CD4-positive, alpha-beta T cell treated with Interleukin-10 for 1 hour (primary cell): ENCODE measurements around the gene ATRAID.

Experiments used
- DNase-seq: peaks from one replicate; pipeline ENCODE4 v3.0.0-alpha.2; 2020

ATRAID gene

DNA sequence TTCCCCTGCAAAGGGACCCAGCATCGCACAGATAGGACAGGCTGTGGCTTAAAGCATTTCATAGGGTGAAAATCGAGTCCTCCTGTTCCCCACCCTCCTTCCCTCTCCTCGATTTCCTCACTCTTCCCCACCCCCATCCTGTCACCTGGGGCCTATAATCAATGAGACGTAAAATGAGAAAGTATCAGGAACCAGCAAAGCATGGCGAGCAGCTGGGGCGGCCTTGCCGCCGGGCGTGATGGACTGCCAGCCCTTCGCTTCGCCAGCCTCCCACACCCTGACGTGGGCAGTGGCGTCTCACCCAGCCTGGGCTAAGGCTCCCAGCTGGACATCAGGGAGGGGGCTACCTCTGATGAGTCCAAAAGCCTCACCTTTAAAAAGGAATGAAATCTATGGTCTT, 39.9 kb downstream of the ATRAID start:
- DNase-seq = no peak

DNA sequence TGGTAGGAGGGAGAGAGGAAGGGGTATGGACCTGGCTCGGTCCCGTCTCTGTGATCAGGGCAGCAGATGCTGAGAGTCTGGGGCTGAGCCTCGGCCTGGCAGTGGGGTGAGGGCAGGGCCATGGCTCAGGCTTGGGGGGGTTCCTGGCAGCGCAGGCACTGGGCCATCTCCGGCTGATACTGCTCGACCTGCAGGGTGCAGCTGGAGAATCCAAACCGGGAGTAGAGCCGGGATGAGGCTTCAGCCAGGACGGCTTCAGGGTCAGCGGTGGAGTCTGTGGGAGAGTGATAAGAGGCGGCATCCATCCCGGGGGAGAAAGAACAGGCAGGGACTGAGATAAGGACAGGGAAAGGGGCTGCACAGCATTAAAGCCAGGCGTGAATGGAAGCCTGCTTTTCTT, 43.3 kb downstream of the ATRAID start:
- DNase-seq = no peak

DNA sequence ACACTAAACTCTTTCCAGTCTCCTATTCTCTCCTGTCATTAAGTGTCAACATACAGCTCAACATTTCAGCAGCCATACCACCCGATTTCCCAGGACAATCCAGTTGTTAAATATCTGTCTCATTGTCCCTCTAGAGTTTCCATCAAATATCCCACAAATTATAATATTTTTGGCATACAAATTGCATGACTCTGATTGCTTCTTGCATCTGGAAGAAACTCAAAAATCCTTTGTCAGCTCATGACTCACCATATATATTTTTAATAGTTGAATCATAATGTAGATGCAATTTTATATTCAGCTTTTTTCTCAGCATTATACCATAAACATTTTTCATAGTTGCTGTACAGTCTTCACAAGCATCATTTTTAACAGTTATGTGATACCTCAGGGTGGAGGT, 43.8 kb downstream of the ATRAID start:
- DNase-seq = no peak

GRCh38 chr2:27256855-27257454, 45.1 kb downstream of the ATRAID start:
- no peak for DNase-seq

GRCh38 chr2:27258051-27258450, 46.2 kb downstream of the ATRAID start:
- no peak for DNase-seq

- no peak for DNase-seq
These were observed 49.5 kb downstream of the ATRAID start for GRCh38 chr2:27261241-27261925.

DNA sequence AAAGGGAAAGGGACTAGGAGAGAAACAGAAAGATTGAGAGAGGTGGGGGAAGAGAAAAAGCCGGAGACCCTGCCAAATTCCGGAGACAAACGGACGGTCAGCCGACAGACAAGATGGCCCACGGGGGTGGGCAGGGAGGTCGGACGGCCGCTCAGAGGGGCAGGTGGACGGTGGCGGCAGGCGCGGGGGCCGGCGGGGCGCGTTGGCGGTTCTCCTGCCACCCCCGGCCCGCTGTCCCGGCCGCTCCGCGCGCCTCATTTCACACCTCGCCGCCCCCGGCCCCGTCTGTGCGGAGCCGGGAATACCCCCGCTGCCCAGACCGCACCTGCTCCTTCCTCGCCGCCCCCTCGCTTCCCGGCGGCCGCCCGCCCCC, 50.1 kb downstream of the ATRAID start:
- no peak for DNase-seq

DNA sequence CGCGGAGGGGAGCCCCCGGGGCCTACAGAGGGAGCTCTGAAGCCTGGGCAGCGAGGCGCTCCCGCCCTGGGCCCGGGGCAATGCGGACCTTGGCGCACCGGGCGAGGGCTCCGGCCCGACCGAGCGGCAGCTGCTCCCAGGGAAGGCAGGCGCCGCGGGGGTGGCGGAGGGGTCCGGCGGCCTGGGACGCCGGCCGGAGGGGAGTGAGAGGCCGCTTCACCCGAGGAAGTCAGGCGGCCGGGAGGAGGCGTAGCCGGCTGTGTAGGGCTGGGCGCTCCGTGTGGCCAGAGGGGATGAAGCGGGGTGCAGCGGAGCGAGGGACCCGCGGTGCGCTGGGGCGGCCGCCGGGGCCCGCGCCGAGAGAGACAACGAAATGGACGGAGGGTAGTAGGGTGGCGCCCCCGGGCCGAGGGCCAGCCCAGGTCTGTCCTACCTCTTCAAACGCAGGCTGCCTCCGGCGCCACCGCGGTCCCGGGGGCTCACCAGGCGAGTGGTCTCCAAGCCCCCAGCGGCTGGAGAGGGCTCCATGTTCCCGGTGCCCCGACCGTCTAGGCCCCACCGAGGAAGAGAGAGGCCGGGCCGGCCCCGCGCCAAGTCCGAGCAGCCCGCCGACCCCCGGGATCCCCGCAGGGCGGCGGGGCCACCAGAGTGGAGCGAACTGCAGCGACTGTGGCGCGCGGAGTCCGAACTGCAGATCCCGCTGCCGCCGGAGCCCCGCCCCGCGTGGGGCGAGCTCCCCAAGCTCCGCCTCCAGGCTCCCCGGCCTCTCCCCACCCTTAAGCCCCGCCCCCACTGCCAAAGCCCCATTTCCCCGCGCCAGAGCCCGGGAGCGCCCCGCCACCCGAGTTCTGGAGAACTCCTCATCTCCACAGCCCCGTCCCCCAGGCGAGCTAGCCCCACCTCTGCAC, 50.8 kb downstream of the ATRAID start, which contains the start of gene SLC30A3:
SLC30A3 (minus strand) TSS at position 669 of the 908 bp plus-strand sequence; CDS start at position 528, 141 bp downstream.
- peak; percentile 77 for DNase-seq

- no peak for DNase-seq
These were observed 51.7 kb downstream of the ATRAID start for GRCh38 chr2:27263287-27264252.

- no peak for DNase-seq
These were observed 52.5 kb downstream of the ATRAID start for GRCh38 chr2:27264253-27264752.

GRCh38 chr2:27264753-27265535, 53.1 kb downstream of the ATRAID start:
- peak; percentile 73 for DNase-seq

DNA sequence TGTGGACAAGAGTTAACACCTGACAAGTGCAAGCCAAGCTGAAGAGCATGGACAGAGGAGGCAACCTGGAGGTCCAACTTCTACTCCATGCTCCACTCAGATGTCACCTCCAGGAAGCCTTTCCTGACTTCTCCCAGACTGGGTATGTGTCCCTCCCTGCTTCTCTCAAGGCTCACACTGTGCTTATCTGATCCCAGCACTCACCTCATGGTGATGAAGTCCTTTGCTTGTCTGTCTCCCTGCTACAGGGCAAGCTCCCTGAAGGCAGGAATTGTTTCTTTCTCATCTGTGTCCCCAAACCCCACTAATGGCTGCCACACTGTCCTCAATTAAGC, 53.7 kb downstream of the ATRAID start:
- DNase-seq = no peak
